Stimulated activated CD8-positive, alpha-beta memory T cell treated with anti-CD3 and anti-CD28 coated beads, Interleukin-15, amount 100 ng/mL, for 4 hours (primary cell): ENCODE measurements around the gene XRRA1.

ENCODE experiments used
- DNase-seq, 2 donors: peaks; one replicate each; pipeline ENCODE4 v3.0.0-alpha.2; 2020; ENCODE audit warnings: low read depth in 2 of 2

The XRRA1 gene

DNA sequence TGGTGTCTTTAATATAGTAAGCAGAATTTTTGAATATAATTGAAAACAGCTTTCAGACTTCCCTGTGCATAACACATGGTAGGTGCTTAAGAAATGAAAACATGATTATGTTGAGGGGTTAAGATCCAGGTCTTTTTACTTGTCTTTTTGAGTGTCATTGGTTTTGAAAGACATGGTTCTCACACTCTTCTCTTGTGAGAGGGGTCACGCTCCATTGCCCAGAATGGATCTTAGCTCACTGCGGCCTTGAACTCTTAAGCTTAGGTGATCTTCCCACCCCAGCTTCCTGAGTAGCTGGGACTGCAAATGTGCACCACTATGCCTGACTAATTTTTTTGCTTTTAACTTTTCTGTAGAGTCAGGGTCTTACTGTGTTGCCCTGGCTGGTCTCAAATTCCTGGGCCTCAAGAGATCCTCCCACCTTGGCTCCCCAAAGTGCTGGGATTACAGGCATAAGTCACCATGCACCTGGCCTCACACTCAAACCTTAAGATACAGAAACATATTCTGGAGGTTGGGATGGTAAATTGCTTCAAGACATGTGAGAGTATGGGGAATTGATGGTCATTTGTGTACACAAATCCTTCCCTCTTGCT, 1.6 kb upstream of the XRRA1 start:
- DNase-seq = no peak

DNA sequence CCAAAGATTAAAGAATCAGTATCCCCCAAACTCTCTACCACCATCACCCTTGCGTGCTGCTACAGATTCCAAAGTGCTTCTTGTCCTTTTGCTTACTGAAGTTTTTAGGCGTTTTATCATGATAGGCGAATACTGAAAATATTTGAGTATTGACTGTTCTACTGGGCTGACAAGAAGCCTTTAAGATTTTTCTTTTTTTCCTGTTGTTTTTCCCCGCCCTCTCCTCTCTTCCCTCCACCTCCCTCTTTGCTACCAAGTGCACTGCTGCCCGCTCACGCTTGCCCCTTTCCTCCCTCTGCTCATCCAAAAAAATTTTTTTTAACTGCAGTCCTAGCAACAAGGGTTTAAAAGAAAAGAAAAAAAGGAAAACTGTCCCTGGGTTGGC, 854 bp upstream of the XRRA1 start:
- no peak for DNase-seq

DNA sequence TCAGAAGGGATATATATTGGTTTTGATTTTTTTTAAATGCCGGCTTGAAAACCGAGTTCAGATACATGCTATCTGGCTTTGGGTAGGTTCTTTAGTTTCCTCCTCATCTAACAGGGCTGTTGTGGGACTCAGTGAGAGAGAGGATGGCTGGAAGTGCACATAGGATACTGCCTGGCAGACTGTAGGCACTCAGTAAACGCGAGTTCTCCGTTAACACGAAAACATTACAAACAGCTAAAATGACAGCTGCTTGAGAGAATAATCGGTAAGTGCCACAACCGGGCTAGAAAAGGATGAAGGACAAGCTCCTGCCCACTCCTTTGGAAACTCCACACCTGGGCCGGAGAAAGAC, 369 bp downstream of the XRRA1 start:
- DNase-seq = no peak

DNA sequence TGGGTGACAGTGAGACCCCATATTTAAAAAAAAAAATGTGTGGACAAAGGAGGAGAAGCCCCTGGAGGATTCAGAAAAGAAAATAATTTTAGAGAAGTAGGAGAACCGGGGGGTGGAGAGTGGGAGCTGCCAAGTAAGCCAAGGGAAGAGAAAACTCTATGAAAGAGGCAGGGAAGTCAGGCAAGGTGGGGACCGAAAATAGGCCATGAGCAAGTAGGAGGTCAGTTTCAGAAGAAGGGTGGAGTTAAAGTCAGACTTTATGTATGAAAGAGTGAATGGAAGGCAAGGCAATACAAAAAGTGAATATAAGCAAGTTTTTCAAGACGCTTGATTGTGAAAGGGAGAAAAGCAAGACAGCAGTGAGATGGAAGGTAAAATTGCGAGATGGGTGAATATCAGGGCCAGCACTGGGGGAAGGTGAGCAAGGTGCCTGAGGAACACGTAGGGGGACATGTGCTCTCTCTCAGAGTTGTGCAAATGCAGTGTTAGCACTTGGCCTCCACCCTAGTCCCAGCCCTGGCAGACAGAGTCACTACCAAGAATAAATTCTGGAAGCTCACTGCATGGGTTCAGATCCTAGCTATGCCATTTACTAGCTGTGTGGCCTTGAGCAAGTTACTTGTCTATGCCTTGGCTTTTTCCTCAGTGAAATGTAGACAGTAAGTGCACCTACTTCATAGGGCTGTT, 6.7 kb downstream of the XRRA1 start:
- DNase-seq = no peak

DNA sequence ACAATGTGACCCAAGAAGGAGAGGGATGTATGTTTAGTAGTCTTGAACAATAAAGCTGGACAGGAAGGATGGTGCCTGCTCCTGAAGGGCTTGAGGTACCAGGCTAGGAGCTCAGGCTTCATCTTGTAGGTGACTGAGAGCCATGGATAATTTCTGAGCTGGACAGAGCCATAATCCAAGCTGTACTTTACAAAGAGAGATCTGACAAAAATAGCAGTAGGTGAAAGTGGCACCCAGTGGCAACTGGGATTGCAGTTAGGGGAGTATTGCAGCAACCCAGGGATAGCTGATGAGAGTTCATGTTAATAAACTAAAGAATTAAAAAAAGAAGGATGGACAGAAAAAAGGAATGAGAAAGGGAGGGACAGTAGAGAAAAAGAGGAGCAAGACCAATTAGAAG, 7.4 kb downstream of the XRRA1 start:
- no peak for DNase-seq

DNA sequence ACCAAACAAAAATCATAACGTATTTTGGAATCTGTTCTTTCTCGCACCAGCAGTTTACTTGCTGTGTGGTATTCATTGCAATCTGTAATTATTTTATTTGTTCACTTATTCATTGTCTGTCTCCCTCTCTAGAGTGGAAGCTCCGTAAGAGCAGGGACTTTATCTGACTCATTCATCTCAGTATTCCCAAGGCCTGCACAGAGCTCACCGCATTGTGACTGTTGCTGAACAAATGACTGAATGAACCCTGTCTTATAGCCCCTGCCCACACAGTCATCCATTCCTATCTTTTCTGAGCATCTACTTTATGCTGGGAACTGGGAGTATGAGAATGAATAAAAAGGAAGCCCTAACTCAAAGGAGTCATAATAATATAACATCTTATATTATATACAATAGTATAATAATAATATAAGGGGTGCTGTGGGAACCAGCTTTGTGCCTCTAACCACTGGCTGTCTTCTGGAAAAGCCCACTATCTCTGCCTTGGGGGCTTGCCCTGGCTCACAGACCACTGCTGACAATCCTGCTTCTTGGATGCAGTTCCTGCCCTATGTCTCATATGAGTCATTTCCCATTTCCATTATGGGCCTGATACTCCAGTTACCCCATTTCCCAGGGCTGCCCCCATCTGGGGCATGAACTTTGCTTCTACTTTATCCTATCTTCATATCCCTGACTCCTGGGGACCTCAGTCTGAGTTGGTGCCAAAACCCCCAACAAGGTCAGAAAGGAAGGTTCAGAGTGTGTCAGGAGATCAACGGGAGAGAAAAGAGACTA, 11.0 kb downstream of the XRRA1 start:
- DNase-seq = no peak

DNA sequence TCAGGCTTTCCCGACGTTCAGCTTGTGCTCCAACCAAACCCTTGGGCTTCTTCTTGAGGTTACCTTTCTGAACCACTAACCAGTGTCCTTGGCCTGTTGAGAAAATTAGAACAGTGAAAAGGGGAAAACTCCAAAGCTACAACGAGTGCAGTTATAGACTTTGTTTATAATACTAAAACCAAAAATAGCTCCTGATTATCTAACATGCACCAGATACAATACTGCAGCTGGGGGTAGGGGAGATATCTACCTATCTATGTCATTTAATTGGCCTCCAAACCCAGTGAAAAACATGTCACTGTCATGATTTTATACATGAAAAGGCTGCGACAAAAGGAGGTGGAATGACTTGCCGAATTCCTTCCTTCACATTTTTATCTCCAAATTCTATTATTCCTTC, 11.9 kb downstream of the XRRA1 start:
- no peak for DNase-seq

DNA sequence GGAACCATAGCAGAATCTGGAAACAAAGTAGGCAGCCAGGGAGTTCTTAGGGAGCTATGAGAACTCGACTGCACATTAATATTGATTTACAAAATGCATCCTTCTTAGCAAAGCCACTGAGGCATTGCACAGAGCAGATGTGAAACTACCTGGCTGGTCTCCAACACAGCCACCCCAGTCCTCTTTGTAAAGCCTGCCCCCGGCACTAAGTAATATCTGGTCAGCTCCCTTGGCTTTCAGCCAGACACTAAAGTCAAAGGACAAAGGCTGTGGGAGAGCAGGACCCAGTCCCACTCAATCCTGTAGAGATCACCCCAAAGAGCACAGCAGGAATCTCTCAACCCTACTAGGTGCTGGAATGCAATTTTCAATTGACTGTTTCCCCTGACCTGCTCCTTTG, 12.8 kb downstream of the XRRA1 start:
- no peak for DNase-seq

DNA sequence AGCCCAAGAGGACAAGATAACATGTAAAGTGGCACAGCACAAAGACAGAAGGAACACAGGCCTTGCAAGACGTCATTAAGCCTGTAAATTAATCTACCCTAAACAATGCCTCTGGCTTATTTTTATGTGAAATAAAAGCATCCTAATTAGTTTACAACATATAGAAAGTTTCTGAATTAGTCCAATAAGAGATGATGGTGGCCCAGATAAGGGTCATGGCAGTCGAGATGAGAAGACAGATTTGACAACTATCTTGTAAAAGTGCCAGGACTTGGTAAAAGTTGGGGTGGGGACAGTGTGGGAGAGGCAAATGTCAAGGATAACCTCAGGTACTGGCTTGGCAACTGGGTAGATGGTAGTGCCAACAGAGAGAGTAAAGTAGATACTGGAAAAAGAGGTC, 13.6 kb downstream of the XRRA1 start:
- no peak for DNase-seq

DNA sequence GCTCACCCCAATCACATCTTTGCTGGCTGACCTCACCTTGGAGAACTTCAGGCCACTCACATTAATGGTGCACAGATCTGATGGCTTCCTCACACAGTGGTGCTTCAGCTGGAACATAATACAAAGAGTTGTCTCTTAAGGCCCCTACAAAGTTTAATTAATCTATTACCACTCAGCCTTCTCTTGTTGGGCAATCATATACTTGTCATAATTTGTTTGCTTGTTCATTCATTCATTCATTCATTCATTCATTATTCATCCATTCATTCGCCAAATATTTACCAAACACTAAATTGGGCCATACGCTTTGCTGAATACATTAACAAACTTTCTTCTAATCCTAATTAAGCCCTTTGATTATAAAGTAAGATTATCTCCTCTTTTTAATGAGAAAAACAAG, 15.1 kb downstream of the XRRA1 start:
- DNase-seq = no peak

DNA sequence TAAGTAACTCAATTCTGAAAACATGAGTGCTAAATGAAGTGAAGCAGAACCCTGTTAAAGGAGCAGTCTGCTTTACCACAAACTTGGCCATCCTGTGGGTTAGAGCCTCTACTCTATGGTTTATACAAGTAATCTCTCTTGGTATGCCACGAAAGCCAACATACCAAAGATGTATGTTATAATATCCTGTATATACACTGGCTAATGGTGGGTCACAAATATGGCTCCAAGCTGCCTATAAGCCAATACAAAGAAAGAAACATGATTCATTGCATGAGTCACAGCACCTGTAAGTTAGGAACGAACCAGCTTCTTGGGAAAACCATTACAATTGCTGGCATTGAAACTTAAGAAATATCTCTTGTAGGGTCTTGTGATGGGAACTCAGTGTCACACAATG, 16.1 kb downstream of the XRRA1 start:
- no peak for DNase-seq

DNA sequence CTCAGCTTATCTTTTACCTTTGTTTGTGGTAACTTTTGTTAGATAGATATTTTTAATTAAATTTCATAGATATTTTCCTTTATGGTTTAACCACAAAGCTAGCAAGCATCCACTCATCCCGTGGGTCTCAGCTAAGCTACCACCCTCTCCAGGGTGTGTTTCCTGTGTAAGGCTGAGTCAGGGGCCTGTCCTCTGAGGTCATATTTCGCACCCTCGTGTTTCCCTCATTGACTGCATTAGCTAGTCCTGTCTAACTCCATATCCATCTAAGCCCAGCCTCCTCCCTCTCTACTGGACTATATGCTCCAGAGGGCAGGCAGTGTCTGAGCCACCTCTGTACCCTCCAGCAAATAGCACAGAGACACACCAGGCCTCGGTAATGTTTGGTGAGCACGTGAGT, 16.7 kb downstream of the XRRA1 start:
- DNase-seq = no peak

DNA sequence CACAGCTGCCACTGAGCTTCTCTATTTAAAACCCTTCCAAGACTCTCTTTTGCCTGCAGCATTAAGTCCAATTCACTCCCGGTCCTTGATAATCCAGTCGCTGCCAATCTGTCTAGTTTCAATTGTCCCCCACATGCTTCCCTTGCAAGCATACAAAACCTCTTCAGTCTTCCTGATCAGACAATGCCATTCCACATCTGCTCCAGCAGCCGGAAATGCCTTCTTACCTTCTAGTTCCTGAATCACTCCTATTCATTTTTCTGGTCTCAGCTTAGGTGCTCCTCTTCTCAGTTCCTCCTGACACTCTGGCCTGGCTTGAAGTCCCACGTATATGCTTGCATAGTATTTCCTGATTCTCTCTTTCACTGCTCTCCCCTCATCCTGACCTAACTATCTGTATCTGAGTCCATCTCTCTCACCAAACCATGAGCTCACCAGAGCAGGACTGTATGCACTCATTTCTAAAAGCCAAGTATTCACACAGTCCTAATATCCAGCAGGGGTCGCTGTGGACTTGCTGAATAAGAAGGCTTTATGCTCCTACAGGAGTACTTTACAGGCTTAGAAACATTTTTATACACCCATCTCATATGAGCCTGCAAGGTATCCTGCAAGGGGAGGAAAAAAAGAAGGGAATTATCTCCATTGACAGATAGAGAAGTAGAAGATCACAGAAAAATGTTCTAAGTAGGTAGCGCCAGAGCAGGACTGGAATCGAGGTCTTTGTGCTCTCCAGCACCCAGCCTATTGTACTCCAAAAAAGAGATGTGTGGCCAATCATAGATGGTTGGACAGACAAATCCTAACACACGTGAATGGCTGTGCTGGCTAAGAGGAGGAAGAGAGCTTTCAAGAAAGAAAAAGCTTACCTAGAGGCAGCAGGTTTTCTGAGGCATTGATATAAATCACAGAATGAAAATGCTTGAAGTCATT, 19.2 kb downstream of the XRRA1 start:
- peak in 1 of 2 donors; percentile 45 for DNase-seq

DNA sequence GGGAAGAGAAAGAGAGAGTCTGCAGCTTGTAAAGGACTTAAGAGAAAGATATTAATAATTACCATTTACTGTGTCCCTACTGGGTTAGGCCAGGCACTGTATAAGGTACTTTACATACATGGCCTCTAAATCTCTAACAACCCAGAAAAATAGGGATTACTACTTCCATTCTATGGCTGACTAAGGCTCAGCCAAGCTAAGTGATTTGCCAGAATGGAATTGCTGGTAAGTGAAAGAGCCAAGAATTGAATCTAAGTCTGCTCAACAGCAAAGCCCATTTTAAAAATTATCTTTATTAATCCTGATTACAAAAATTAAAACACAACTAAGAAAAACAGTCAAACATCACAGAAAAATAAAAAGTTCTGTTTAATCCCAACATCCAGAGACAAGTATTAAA, 21.4 kb downstream of the XRRA1 start:
- no peak for DNase-seq

DNA sequence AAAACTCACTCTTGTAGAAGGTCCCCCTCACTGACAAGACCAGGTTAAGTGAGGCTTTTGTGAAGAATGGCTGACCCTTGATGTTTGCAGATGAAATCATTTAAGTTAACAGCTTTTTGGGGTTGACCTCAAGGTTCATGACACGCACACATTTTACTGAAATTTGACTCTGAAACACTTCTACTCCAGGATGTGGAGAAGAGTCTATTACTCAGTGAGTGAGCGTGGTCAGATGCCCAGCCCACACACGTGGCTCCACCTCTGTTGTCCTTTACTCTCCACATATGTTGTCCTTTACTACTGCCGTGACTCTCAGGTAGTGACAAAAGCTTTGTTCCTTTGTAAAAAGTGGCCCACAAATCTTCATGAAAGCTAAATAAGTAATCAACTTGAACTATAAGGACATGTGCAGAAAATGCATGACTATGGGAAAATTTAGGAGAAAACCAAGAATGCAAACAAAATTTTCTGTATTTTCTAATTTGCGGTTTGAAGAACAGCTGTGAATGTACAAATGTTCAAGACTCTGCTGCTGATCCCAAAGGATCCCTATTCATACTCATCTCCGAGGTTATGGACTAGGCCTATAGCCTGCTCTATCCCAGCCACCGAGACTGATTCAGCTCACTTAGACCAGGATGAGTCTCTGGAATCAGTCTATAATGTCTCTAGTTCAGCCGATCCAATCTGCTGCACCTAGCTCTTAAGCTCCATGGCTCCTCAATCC, 22.4 kb downstream of the XRRA1 start:
- DNase-seq = no peak

DNA sequence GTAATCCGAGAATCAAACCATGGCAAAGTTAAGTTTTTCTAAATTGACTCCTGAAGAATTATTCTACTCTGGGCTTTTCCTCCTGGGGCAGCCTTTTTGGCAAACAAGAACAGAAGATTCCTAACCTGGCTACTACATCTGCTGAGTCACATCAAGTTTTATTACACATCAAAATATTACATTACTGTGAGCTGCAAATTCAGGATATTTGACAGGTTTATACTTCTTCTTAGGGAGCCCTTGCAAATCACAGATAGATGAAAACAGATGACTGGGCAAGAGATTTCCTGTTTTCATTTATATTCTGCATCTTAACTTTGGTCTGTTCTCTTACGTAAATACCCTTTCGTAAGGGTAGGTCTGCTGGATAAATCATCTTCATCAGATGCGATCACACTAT, 23.6 kb downstream of the XRRA1 start:
- DNase-seq = no peak

DNA sequence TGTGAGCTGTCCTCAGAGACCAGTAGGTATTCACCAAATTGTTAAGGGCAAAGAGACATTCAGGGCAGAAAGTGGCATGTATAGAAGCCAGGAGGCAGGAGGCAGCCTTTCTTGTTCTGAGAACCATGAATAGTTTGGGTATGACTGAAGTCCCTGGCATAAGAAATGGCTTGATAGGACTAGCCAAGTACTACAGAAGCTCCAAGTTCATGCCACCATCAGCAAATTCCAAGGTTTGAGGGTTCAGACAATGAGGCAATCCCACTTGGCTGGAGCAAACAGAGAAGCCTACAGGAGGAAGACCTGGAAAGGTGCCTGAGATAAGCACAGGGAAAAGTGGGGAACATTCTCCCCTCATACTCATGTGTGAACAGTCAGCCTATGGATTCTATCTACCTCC, 25.8 kb downstream of the XRRA1 start:
- no peak for DNase-seq

DNA sequence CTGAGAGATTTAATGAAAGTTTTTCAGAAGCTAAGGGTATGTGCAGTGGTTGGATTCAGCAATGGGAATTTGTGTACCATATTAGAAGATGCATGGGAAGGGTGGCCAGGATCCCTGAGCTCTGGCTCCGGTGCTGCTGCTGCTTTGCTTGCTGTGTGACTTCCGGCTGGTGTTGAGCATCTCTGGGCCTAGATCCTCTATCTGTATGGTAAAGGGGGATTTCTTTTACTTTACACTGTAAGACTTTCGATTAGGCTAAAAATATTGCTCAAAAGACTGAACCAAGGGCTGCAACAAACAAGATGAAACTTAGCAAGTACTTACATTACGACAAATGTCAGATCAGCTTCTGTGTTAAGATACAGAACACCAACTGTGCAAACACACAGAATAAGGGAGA, 39.1 kb downstream of the XRRA1 start:
- DNase-seq = no peak

DNA sequence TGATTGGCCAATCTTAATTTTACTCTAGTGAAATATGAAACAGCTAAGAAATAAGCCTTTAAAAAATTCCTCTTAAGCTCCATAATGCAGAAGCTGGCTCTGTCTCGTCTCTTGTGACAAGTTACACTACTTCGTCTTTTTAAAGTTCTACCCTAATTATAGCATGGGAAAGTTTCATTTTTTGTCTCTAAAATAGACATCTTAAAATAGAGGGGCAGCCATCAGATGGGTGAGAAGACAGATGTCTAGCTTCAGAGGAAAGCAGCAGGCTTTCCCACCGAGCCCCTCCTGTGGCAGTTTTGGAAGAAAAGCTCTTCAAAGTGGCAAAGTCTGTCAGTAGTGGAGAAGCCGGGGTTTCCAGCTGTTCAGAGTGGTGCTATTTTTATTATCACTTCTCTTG, 39.5 kb downstream of the XRRA1 start:
- no peak for DNase-seq

DNA sequence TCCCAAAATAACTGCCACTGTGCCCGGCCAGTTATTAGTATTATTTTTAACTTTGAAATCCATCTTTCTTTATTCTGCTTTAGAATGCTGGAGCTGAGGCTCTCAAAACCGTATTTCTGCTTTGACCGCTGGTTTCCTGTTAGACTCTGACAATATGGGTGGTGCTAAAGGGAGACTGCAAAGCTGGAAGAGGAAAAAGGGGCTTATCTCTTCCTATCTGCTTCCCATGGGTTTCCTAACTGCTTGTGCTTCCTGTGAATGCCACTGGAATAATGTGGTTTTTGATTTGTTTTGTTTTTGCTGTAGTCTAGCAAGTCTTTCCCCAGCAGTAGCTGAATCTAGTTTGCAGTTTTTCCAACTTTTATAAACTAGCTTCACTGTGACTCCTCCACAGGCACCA, 43.6 kb downstream of the XRRA1 start:
- no peak for DNase-seq

DNA sequence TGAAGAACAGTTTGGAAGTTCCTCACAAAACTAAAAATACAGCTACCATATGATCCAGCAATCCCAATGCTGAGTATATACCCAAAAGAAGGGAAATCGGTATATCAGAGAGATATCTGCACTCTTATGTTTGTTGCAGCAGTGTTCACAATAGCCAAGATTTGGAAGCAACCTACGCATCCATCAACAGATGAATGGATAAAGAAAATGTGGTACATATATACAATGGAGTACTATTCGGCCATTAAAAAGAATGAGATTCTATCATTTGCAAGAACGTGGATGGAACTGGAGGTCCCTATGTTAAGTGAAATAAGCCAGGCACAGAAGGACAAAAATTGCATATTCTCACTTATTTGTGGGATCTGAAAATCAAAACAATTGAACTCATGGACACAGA, 46.5 kb downstream of the XRRA1 start:
- DNase-seq = no peak

DNA sequence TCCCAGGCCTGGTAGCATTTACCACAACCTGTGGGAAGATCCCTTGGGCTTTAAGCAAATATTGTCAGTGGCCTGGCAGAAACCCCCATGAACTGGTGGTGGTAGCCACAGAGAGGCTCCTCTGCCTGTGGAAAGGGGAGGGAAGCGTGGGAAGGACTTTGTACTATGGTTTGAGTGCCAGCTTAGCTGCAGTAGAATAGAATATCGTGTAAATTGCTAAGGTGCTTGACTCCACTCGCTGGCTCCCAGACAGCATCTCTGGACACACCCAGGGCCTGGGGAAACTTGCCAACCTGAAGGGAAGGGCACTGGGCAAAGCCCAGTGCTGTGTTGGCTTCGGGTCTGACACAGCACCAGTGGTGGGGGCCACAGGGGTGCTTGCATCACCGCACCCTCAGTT, 52.6 kb downstream of the XRRA1 start:
- no peak for DNase-seq
